Panc1 (cell line): ENCODE data around the gene NR6A1. TPM values are rescaled to one million over a fixed set of nuclear protein-coding genes. Genes with fewer than 3 reads are reported as not detected.
A peak's percentile ranks its signal among the peaks of the same experiment; 100 is the strongest.

Experiments
- ATAC-seq: fragments of 200-7000 bp; cut with Tn5 transposase; 2 replicates; pipeline ENCODE4 v1.9.1; 2020; ENCODE audit warnings: mild to moderate bottlenecking, moderate library complexity
- BruUV-seq: library from RNA; stranded (reverse); fragments of 400-500 nt; replicated peaks from 2 replicates; lab custom pipeline; 2021; lab: Mats Ljungman, UMichigan
- CTCF ChIA-PET: fragments of 300-600 bp; sonication (Branson Sonifier 250); formaldehyde crosslinking; loops from one replicate; lab custom pipeline; 2022; ENCODE audit warnings: antibody characterized with exemption; lab: Charles Lee
- POLR2A ChIA-PET: fragments of 300-600 bp; sonication (Branson Sonifier 250); formaldehyde crosslinking; loops from one replicate; lab custom pipeline; 2022; ENCODE audit warnings: antibody characterized with exemption; lab: Charles Lee
- DNase-seq: peaks from one replicate; pipeline ENCODE4 v3.0.0-alpha.2; 2010; ENCODE audit warnings: low read depth, low spot score
- H3K27ac ChIP-seq: 2 replicates; pipeline ENCODE4 v1.5.1; 2011; ENCODE audit warnings: mild to moderate bottlenecking, low read length, inconsistent platforms
- H3K27me3 ChIP-seq: fragments of 200-500 bp; sonication (Bioruptor generic); 2 replicates; pipeline ENCODE4 v1.6.0; 2014; ENCODE audit warnings: low read length, inconsistent platforms; ENCODE audit not compliant: control insufficient read depth, insufficient read depth
- H3K36me3 ChIP-seq: fragments of 200-500 bp; sonication (Bioruptor generic); 2 replicates; pipeline ENCODE4 v1.5.1; 2014; ENCODE audit warnings: inconsistent platforms, mild to moderate bottlenecking, low read length, moderate library complexity; ENCODE audit not compliant: control insufficient read depth, insufficient read depth
- H3K4me1 ChIP-seq: 2 replicates; pipeline ENCODE4 v1.5.1; 2011; ENCODE audit warnings: inconsistent platforms, mild to moderate bottlenecking, low read length, moderate library complexity; ENCODE audit not compliant: control insufficient read depth, insufficient read depth
- H3K4me3 ChIP-seq, 2 experiments: 2 replicates each; pipeline ENCODE4 v1.5.1; 2011 to 2012; ENCODE audit warnings: low read depth in 2 of 2, low read length in 2 of 2, mild to moderate bottlenecking in 2 of 2, inconsistent platforms in 1 of 2, moderate library complexity in 1 of 2
- H3K9me3 ChIP-seq: fragments of 200-500 bp; sonication (Bioruptor generic); 2 replicates; pipeline ENCODE4 v1.5.1; 2014; ENCODE audit warnings: low read depth, mild to moderate bottlenecking, inconsistent platforms, low read length, moderate library complexity; ENCODE audit not compliant: control insufficient read depth, insufficient read depth
- POLR2AphosphoS5 ChIP-seq: IDR thresholded peaks from 2 replicates; pipeline ENCODE4 v1.6.1; 2012; ENCODE audit warnings: mild to moderate bottlenecking, low read depth, low read length, moderate library complexity
- SIN3A ChIP-seq: IDR thresholded peaks from 2 replicates; pipeline ENCODE4 v1.6.1; 2012; ENCODE audit warnings: low read depth, mild to moderate bottlenecking, low read length, moderate library complexity, borderline replicate concordance; ENCODE audit not compliant: insufficient read depth
- TCF7L2 ChIP-seq: IDR thresholded peaks from 2 replicates; pipeline ENCODE4 v1.6.1; 2011; ENCODE audit warnings: mild to moderate bottlenecking, low read depth, low read length, inconsistent platforms
- in situ Hi-C: cut with HindIII; loops from 2 replicates; pipeline ENCODE4 v1.10.0; 2016; ENCODE audit warnings: low sequenced_read_pairs, low pct_unique_long_range_greater_than_20kb
- intact Hi-C: fragments of 100-400 bp; cut with micrococcal nuclease; formaldehyde crosslinking; loops from one replicate; pipeline ENCODE4 v1.10.0; 2022; ENCODE audit not compliant: unreplicated experiment
- total RNA-seq: library from RNA; stranded (reverse); gene quantifications from one replicate; pipeline ENCODE4 v1.2.1, GENCODE V29; 2021; ENCODE audit not compliant: unreplicated experiment
- TF ChIP-seq, protein P1 (sequence below), 2 experiments: IDR thresholded peaks; 2 replicates each; pipeline ENCODE4 v1.6.1; 2011 to 2012; ENCODE audit warnings: low read depth in 2 of 2, control low read depth in 1 of 2, low read length in 1 of 2, mild to moderate bottlenecking in 1 of 2, moderate library complexity in 1 of 2; ENCODE audit not compliant: insufficient read depth in 1 of 2
- TF ChIP-seq, protein P2 (sequence below): fragments of 450-650 bp; IDR thresholded peaks from 2 replicates; pipeline ENCODE4 v1.5.1; 2017; ENCODE audit warnings: mild to moderate bottlenecking

NR6A1 gene
- total RNA-seq, 1 experiment from 2014 or later: 7.6 TPM

- ATAC-seq (no peak), DNase-seq (no peak)
- Histone ChIP-seq H3K36me3 (no peaks in the 10 kb centered on the region; the same call in 1 of the 2 replicates), H3K27ac (no peak overlapping the region), H3K4me1 (peaks cover 35% of the 10 kb centered on the region), H3K9me3 (no peaks in the 10 kb centered on the region), H3K27me3 (no peaks in the 10 kb centered on the region), H3K4me3 (no peak overlapping the region)
- intact Hi-C loops (no loop called here), in situ Hi-C loops (no loop called here)
- POLR2A ChIA-PET: no interaction called here
- no TSS peak for BruUV-seq
- CTCF ChIA-PET: interaction anchor here (0.8 to 1.2 kb wide), 2 partner anchors 155 to 215 kb away, joined by 3 to 4 read pairs; no protein-coding TSS in a partner anchor
- TF ChIP-seq POLR2AphosphoS5: no peak
- TF ChIP-seq, protein P1, sequence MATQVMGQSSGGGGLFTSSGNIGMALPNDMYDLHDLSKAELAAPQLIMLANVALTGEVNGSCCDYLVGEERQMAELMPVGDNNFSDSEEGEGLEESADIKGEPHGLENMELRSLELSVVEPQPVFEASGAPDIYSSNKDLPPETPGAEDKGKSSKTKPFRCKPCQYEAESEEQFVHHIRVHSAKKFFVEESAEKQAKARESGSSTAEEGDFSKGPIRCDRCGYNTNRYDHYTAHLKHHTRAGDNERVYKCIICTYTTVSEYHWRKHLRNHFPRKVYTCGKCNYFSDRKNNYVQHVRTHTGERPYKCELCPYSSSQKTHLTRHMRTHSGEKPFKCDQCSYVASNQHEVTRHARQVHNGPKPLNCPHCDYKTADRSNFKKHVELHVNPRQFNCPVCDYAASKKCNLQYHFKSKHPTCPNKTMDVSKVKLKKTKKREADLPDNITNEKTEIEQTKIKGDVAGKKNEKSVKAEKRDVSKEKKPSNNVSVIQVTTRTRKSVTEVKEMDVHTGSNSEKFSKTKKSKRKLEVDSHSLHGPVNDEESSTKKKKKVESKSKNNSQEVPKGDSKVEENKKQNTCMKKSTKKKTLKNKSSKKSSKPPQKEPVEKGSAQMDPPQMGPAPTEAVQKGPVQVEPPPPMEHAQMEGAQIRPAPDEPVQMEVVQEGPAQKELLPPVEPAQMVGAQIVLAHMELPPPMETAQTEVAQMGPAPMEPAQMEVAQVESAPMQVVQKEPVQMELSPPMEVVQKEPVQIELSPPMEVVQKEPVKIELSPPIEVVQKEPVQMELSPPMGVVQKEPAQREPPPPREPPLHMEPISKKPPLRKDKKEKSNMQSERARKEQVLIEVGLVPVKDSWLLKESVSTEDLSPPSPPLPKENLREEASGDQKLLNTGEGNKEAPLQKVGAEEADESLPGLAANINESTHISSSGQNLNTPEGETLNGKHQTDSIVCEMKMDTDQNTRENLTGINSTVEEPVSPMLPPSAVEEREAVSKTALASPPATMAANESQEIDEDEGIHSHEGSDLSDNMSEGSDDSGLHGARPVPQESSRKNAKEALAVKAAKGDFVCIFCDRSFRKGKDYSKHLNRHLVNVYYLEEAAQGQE (IDR thresholded peaks at IDR 0.05; ENCODE audit: insufficient read depth in 1 of 2, low read depth in 2 of 2, low read length in 1 of 2): no peak
- TF ChIP-seq, protein P2, sequence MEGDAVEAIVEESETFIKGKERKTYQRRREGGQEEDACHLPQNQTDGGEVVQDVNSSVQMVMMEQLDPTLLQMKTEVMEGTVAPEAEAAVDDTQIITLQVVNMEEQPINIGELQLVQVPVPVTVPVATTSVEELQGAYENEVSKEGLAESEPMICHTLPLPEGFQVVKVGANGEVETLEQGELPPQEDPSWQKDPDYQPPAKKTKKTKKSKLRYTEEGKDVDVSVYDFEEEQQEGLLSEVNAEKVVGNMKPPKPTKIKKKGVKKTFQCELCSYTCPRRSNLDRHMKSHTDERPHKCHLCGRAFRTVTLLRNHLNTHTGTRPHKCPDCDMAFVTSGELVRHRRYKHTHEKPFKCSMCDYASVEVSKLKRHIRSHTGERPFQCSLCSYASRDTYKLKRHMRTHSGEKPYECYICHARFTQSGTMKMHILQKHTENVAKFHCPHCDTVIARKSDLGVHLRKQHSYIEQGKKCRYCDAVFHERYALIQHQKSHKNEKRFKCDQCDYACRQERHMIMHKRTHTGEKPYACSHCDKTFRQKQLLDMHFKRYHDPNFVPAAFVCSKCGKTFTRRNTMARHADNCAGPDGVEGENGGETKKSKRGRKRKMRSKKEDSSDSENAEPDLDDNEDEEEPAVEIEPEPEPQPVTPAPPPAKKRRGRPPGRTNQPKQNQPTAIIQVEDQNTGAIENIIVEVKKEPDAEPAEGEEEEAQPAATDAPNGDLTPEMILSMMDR: peak; percentile 30; the same call in 1 of the 2 replicates
- no peak for TF ChIP-seq SIN3A
- TF ChIP-seq TCF7L2: no peak
These were observed 4.1 kb downstream of the NR6A1 start for GRCh38 chr9:124766815-124767554.

DNA sequence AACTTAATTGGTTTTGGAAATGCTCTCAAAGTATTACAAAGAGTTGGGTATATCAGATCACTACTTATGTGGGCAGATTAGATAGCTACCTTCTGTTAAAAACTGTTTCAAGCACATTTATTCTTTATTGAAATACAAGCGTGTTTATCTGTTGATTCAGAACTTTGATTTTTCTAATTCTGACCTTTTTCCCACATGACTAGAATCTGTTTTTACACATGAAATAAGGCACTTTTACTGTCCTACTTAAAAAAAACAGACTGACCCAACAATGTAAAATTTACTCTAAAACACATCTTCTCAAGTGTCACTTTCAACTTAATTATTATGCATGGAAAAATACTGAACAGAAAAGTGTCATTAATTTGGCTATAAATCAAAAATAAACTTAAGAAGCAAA lies 4.8 kb downstream of the NR6A1 start:
- ChIA-PET CTCF (interaction anchor here (0.8 to 1.2 kb wide), 2 partner anchors 154 to 214 kb away, joined by 3 to 4 read pairs; no protein-coding TSS in a partner anchor), POLR2A (no interaction called here)
- DNase-seq (no peak), ATAC-seq (no peak)
- Histone ChIP-seq H3K36me3 (no peaks in the 10 kb centered on the region; the same call in 1 of the 2 replicates), H3K4me1 (peaks cover 35% of the 10 kb centered on the region), H3K9me3 (no peaks in the 10 kb centered on the region), H3K27me3 (no peaks in the 10 kb centered on the region), H3K4me3 (no peak overlapping the region), H3K27ac (no peak overlapping the region)
- intact Hi-C loops: no loop called here
- no TSS peak for BruUV-seq
- in situ Hi-C loops: no loop called here
- no peak for TF ChIP-seq TCF7L2
- TF ChIP-seq, protein P2: no peak
- TF ChIP-seq, protein P1 (IDR thresholded peaks at IDR 0.05; ENCODE audit: insufficient read depth in 1 of 2, low read depth in 2 of 2, low read length in 1 of 2): no peak
- no peak for TF ChIP-seq SIN3A
